GM12878 (cell line): ENCODE measurements around the gene FCRL2. TPM values are rescaled to one million over a fixed set of nuclear protein-coding genes. Genes with fewer than 3 reads are reported as not detected.

Source experiments
- ATAC-seq: fragments of 200-7000 bp; cut with Tn5 transposase; 3 replicates; pipeline ENCODE4 v1.9.1; 2020; ENCODE audit warnings: mild to moderate bottlenecking, moderate library complexity
- BruUV-seq: library from RNA; stranded (reverse); fragments of 400-500 nt; replicated peaks from 2 replicates; lab custom pipeline; 2021; lab: Mats Ljungman, UMichigan
- CTCF ChIA-PET: fragments of 300-600 bp; sonication (Branson Sonifier 250); formaldehyde crosslinking; extraction: SDS; loops from one replicate; lab custom pipeline; 2021; ENCODE audit warnings: inconsistent platforms; lab: Yijun Ruan, JAX
- POLR2A ChIA-PET: fragments of 350-600 bp; formaldehyde crosslinking; extraction: SDS; loops from one replicate; lab custom pipeline; 2021; ENCODE audit warnings: inconsistent platforms; lab: Charles Lee
- RAD21 ChIA-PET: fragments of 300-600 bp; sonication (Branson Sonifier 250); formaldehyde crosslinking; loops from one replicate; lab custom pipeline; 2023; ENCODE audit warnings: antibody characterized with exemption; ENCODE audit not compliant: unreplicated experiment; lab: Charles Lee
- SMC1A ChIA-PET: fragments of 300-600 bp; sonication (Branson Sonifier 250); formaldehyde crosslinking; loops from one replicate; lab custom pipeline; 2023; ENCODE audit not compliant: unreplicated experiment, uncharacterized antibody; lab: Charles Lee
- DNase-seq: peaks from one replicate; pipeline ENCODE4 v3.0.0-alpha.2; 2011; ENCODE audit warnings: low read depth, low spot score
- FAIRE-seq: peaks from 3 replicates; lab custom pipeline; 2011; peaks lifted over from hg19 to GRCh38; lab: Jason Lieb, UNC
- H2AFZ ChIP-seq: 2 replicates; pipeline ENCODE4 v1.6.0; 2011; ENCODE audit warnings: low read depth, low read length, control low read depth; ENCODE audit not compliant: control insufficient read depth
- H3K27ac ChIP-seq: 2 replicates; pipeline ENCODE4 v1.5.1; 2011; ENCODE audit warnings: control low read depth; ENCODE audit not compliant: control insufficient read depth, insufficient read depth
- H3K27me3 ChIP-seq, 2 experiments: replicated peaks in 1 of 2; 2 replicates each; pipeline versions ENCODE4 v1.6.0 to v1.6.1; 2011; ENCODE audit warnings: low read length in 1 of 2; ENCODE audit not compliant: control insufficient read depth in 2 of 2, insufficient read depth in 2 of 2
- H3K36me3 ChIP-seq, 2 experiments: 2 replicates each; pipeline ENCODE4 v1.5.1; 2011; ENCODE audit warnings: low read length in 1 of 2; ENCODE audit not compliant: control insufficient read depth in 2 of 2, insufficient read depth in 2 of 2
- H3K4me1 ChIP-seq: 2 replicates; pipeline ENCODE4 v1.6.1; 2011; ENCODE audit warnings: mild to moderate bottlenecking, low read length, moderate library complexity, mixed read lengths; ENCODE audit not compliant: control insufficient read depth, insufficient read depth
- H3K4me2 ChIP-seq: 2 replicates; pipeline ENCODE4 v1.6.0; 2011; ENCODE audit warnings: control low read depth; ENCODE audit not compliant: control insufficient read depth, insufficient read depth
- H3K4me3 ChIP-seq: fragments of 200-600 bp; sonication (generic); 2 replicates; pipeline ENCODE4 v1.5.1; 2016
- H3K79me2 ChIP-seq: 2 replicates; pipeline ENCODE4 v1.6.0; 2011; ENCODE audit warnings: low read length; ENCODE audit not compliant: control insufficient read depth, insufficient read depth
- H3K9ac ChIP-seq: 2 replicates; pipeline ENCODE4 v1.8.0; 2011; ENCODE audit warnings: low read length, control low read depth, mixed read lengths; ENCODE audit not compliant: control insufficient read depth, insufficient read depth
- H3K9me3 ChIP-seq: replicated peaks from 3 replicates; pipeline ENCODE4 v1.5.1; 2011; ENCODE audit warnings: mild to moderate bottlenecking, low read length; ENCODE audit not compliant: control insufficient read depth, insufficient read depth
- H4K20me1 ChIP-seq: 2 replicates; pipeline ENCODE4 v1.6.0; 2011; ENCODE audit not compliant: control insufficient read depth, insufficient read depth
- BCL11A ChIP-seq: IDR thresholded peaks from 2 replicates; pipeline ENCODE4 v1.6.1; 2011; ENCODE audit warnings: low read depth, low read length
- BRCA1 ChIP-seq: IDR thresholded peaks from 2 replicates; pipeline ENCODE4 v1.6.1; 2011; ENCODE audit warnings: low read depth, low read length, improper control_type of control experiment
- CHD2 ChIP-seq: IDR thresholded peaks from 2 replicates; pipeline ENCODE4 v1.6.1; 2011; ENCODE audit warnings: low read depth, low read length, improper control_type of control experiment, borderline replicate concordance
- IRF3 ChIP-seq: fragments of 450-650 bp; IDR thresholded peaks from 2 replicates; pipeline ENCODE4 v1.6.1; 2014; ENCODE audit warnings: mild to moderate bottlenecking
- KDM1A ChIP-seq: fragments of 200-600 bp; sonication (generic); IDR thresholded peaks from 2 replicates; pipeline ENCODE4 v1.6.1; 2016; ENCODE audit warnings: borderline replicate concordance
- MXI1 ChIP-seq: fragments of 150-350 bp; IDR thresholded peaks from 2 replicates; pipeline ENCODE4 v1.6.1; 2011; ENCODE audit warnings: low read depth, mild to moderate bottlenecking, inconsistent platforms, low read length, improper control_type of control experiment
- NBN ChIP-seq: fragments of 450-650 bp; IDR thresholded peaks from 2 replicates; pipeline ENCODE4 v1.6.1; 2016
- NR2F1 ChIP-seq: fragments of 450-650 bp; conservative IDR thresholded peaks from 2 replicates; pipeline ENCODE4 v1.6.1; 2017; ENCODE audit warnings: mild to moderate bottlenecking
- NRF1 ChIP-seq: conservative IDR thresholded peaks from 2 replicates; pipeline ENCODE4 v1.6.1; 2011; ENCODE audit warnings: mild to moderate bottlenecking, low read depth, low read length, improper control_type of control experiment
- PML ChIP-seq: IDR thresholded peaks from 2 replicates; pipeline ENCODE4 v1.6.1; 2012; ENCODE audit warnings: low read length, inconsistent platforms
- POLR2AphosphoS2 ChIP-seq: IDR thresholded peaks from 2 replicates; pipeline ENCODE4 v1.6.1; 2011; ENCODE audit warnings: low read depth, mild to moderate bottlenecking, low read length, improper control_type of control experiment, moderate library complexity
- RAD51 ChIP-seq: fragments of 450-650 bp; IDR thresholded peaks from 2 replicates; pipeline ENCODE4 v1.6.1; 2016; ENCODE audit warnings: moderate library complexity, mild to moderate bottlenecking, inconsistent platforms
- SIX5 ChIP-seq: IDR thresholded peaks from 2 replicates; pipeline ENCODE4 v1.6.1; 2011; ENCODE audit warnings: mild to moderate bottlenecking, low read depth, low read length, moderate library complexity; ENCODE audit not compliant: severe bottlenecking
- SPI1 ChIP-seq: IDR thresholded peaks from 2 replicates; pipeline ENCODE4 v1.6.1; 2011; ENCODE audit warnings: low read depth, mild to moderate bottlenecking, low read length, moderate library complexity, borderline replicate concordance; ENCODE audit not compliant: insufficient read depth
- SUZ12 ChIP-seq: fragments of 200-600 bp; sonication (generic); IDR thresholded peaks from one replicate; pipeline ENCODE4 v1.6.1; 2018; ENCODE audit warnings: antibody characterized with exemption, mild to moderate bottlenecking; ENCODE audit not compliant: unreplicated experiment
- TBL1XR1 ChIP-seq: IDR thresholded peaks from 2 replicates; pipeline ENCODE4 v1.6.1; 2012; ENCODE audit warnings: low read depth, low read length, improper control_type of control experiment
- TCF12 ChIP-seq: IDR thresholded peaks from 2 replicates; pipeline ENCODE4 v1.6.1; 2011; ENCODE audit warnings: low read depth, mild to moderate bottlenecking, low read length
- ZBED1 ChIP-seq: IDR thresholded peaks from 2 replicates; pipeline ENCODE4 v1.6.1; 2016; ENCODE audit warnings: borderline replicate concordance
- WGBS: methylation state at CpG from one replicate; pipeline ENCODE4 v1.1.6; 2016; ENCODE audit warnings: low lambda C conversion rate; ENCODE audit not compliant: insufficient replicate concordance, insufficient coverage; ENCODE audit errors: missing lambda C conversion rate; 5-methylcytosine and 5-hydroxymethylcytosine counted together
- in situ Hi-C: fragments of 300-500 bp; cut with MboI; formaldehyde crosslinking; loops from 9 replicates; pipeline ENCODE4 v1.14.3; 2018; ENCODE audit warnings: mixed read lengths
- intact Hi-C: fragments of 100-400 bp; cut with micrococcal nuclease; formaldehyde crosslinking; loops from one replicate; pipeline ENCODE4 v1.14.2; 2022; ENCODE audit not compliant: unreplicated experiment
- polyA plus RNA-seq, 11 experiments: library from polyadenylated mRNA; depleted of rRNA in 4 of 11; unstranded in 6 of 11; stranded (reverse) in 5 of 11; fragments of >200 nt; fragmentation: Nextera tagmentation in 4 of 11; fragmentation: Illumina TruSeq in 1 of 11; extraction: Ambion mirVana in 4 of 11; extraction: Trizol in 1 of 11; gene quantifications; 1 replicate in 1 of 11; 2 replicates in 10 of 11; pipeline versions ENCODE4 v1.2.1 to v1.2.3, GENCODE V29; 2011 to 2016; ENCODE audit warnings: inconsistent platforms in 2 of 11, missing spikeins in 2 of 11, low read depth in 1 of 11
- total RNA-seq, 4 experiments: library from RNA; depleted of rRNA in 3 of 4; stranded (reverse); fragments of >200 nt in 3 of 4; fragmentation: Illumina TruSeq in 1 of 4; extraction: Trizol in 1 of 4; gene quantifications; 2 replicates each; pipeline versions ENCODE4 v1.2.1 to v1.2.3, GENCODE V29; 2013 to 2021
- TF ChIP-seq, protein P1 (sequence below): IDR thresholded peaks from 2 replicates; pipeline ENCODE4 v1.6.1; 2011; ENCODE audit warnings: borderline replicate concordance, low read depth, mild to moderate bottlenecking, moderate library complexity, mixed read lengths, low read length; ENCODE audit not compliant: insufficient read depth; ENCODE audit errors: extremely low read length

Gene FCRL2
- total and polyA plus RNA-seq, 10 of the 15 experiments (the other 5 are each of a cell fraction or from before 2014, with no cell fraction given) = 0.07 to 7.3 (median 0.61) TPM

GRCh38 chr1:157773493-157774350, 3.2 kb downstream of the FCRL2 start:
- no peak overlapping the region for H3K4me2 ChIP-seq
- ChIA-PET CTCF (interaction anchor here (0.6 to 5.0 kb wide), 15 partner anchors 9 to 278 kb away, joined by 3 to 68 read pairs (median 3); no protein-coding TSS in a partner anchor), RAD21 (interaction anchor here (0.7 to 1.1 kb wide), 4 partner anchors 33 to 209 kb away, joined by 3 to 16 read pairs (median 4); no protein-coding TSS in a partner anchor), SMC1A (interaction anchor here (1.1 to 2.6 kb wide), 5 partner anchors 151 to 268 kb away, joined by 3 to 23 read pairs (median 3); no protein-coding TSS in a partner anchor), POLR2A (interaction anchor here (0.9 kb wide), 1 partner anchor 262 kb away, joined by 3 read pairs; no protein-coding TSS in a partner anchor)
- H4K20me1 ChIP-seq = no peaks in the 10 kb centered on the region
- H3K9me3 ChIP-seq = no peaks in the 10 kb centered on the region
- peaks cover 15% of the 10 kb centered on the region for H3K4me1 ChIP-seq
- WGBS = 0% methylated on average over 1 of the region's 1 CpG
- no peak overlapping the region for H2AFZ ChIP-seq
- H3K4me3 ChIP-seq = no peak overlapping the region
- in situ Hi-C loops = no loop called here
- H3K27me3 ChIP-seq = peaks cover 3 to 7% of the 10 kb centered on the region in 2 experiments; a peak in 1 of 4 replicates
- H3K79me2 ChIP-seq = no peaks in the 10 kb centered on the region
- FAIRE-seq (no peak), DNase-seq (no peak), ATAC-seq (peak; percentile 89)
- H3K36me3 ChIP-seq = no peaks in the 10 kb centered on the region
- intact Hi-C loops = loop anchor here (1.0 to 10.0 kb wide), 3 partner anchors 174 to 399 kb away; no protein-coding TSS in a partner anchor
- no TSS peak for BruUV-seq
- no peak overlapping the region for H3K9ac ChIP-seq
- H3K27ac ChIP-seq = no peak overlapping the region
- TF ChIP-seq TCF12 (no peak), IRF3 (no peak), KDM1A (no peak), BRCA1 (no peak), PML (no peak), NRF1 (no peak), SUZ12 (no peak), NBN (peak; percentile 74), ZBED1 (no peak), TBL1XR1 (no peak), BCL11A (no peak), CHD2 (no peak), NR2F1 (no peak), SPI1 (peak; percentile 89), SIX5 (no peak), RAD51 (no peak), POLR2AphosphoS2 (no peak), MXI1 (no peak)
- TF ChIP-seq, protein P1, sequence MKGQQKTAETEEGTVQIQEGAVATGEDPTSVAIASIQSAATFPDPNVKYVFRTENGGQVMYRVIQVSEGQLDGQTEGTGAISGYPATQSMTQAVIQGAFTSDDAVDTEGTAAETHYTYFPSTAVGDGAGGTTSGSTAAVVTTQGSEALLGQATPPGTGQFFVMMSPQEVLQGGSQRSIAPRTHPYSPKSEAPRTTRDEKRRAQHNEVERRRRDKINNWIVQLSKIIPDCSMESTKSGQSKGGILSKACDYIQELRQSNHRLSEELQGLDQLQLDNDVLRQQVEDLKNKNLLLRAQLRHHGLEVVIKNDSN = no peak
